ENCODE data around the gene RTKN2.

GRCh38 chr10:62182171-62182570 is 86.5 kb downstream of the RTKN2 start:
- no peak for TF ChIP-seq CTCF (IDR thresholded peaks at IDR 0.05; ENCODE audit: low read length)
- TF ChIP-seq EZH2 (optimal IDR thresholded peaks at IDR 0.05; ENCODE audit: low read depth, low read length): no peak
- no peak for TF ChIP-seq EZH2phosphoT487 (IDR thresholded peaks at IDR 0.05; ENCODE audit: low read length)

Measured in MM.1S (cell line).